Neuronal stem cell (in vitro differentiated cells): ENCODE measurements around the gene NFIB.

ENCODE experiments used
- DNase-seq: peaks from one replicate; pipeline ENCODE4 v3.0.0-alpha.2; 2013; ENCODE audit warnings: low spot score
- H2AFZ ChIP-seq: one replicate; pipeline ENCODE4 v1.6.1; 2013; ENCODE audit warnings: mild to moderate bottlenecking, low read length, inconsistent platforms
- H2AK5ac ChIP-seq: 2 replicates; pipeline ENCODE4 v1.6.1; 2013; ENCODE audit warnings: low read depth, mild to moderate bottlenecking, inconsistent platforms, low read length, moderate library complexity, mixed read lengths
- H2BK120ac ChIP-seq: 2 replicates; pipeline ENCODE4 v1.6.1; 2013; ENCODE audit warnings: low read depth, mild to moderate bottlenecking, inconsistent platforms, low read length, moderate library complexity, mixed read lengths
- H2BK12ac ChIP-seq: one replicate; pipeline ENCODE4 v1.6.1; 2013; ENCODE audit warnings: low read length, inconsistent platforms
- H2BK15ac ChIP-seq: 2 replicates; pipeline ENCODE4 v1.6.1; 2013; ENCODE audit warnings: mild to moderate bottlenecking, low read length, inconsistent platforms, mixed read lengths
- H2BK5ac ChIP-seq: one replicate; pipeline ENCODE4 v1.6.1; 2013; ENCODE audit warnings: inconsistent platforms, mild to moderate bottlenecking, low read length, moderate library complexity
- H3K14ac ChIP-seq: one replicate; pipeline ENCODE4 v1.6.1; 2013; ENCODE audit warnings: low read length, inconsistent platforms
- H3K18ac ChIP-seq: 2 replicates; pipeline ENCODE4 v1.6.1; 2013; ENCODE audit warnings: low read length, inconsistent platforms
- H3K23ac ChIP-seq: 2 replicates; pipeline ENCODE4 v1.6.1; 2013; ENCODE audit warnings: low read depth, mild to moderate bottlenecking, mixed read lengths, low read length, inconsistent platforms; ENCODE audit not compliant: poor library complexity
- H3K27ac ChIP-seq: replicated peaks from 3 replicates; pipeline ENCODE4 v1.5.1; 2013; ENCODE audit warnings: low read length, inconsistent platforms
- H3K27me3 ChIP-seq, 3 experiments: 2 replicates each; pipeline ENCODE4 v1.6.1; 2013; ENCODE audit warnings: low read length in 3 of 3, mild to moderate bottlenecking in 2 of 3, inconsistent platforms in 1 of 3, low read depth in 1 of 3, mixed read lengths in 1 of 3, moderate library complexity in 1 of 3; ENCODE audit not compliant: control insufficient read depth in 3 of 3, insufficient read depth in 3 of 3
- H3K36me3 ChIP-seq, 2 donors: replicated peaks in 1 of 2; 2 replicates each; pipeline ENCODE4 v1.6.1; 2013; ENCODE audit warnings: low read length in 2 of 2; ENCODE audit not compliant: control insufficient read depth in 2 of 2, insufficient read depth in 2 of 2
- H3K4ac ChIP-seq: 2 replicates; pipeline ENCODE4 v1.6.1; 2013; ENCODE audit warnings: inconsistent platforms, mild to moderate bottlenecking, low read length, moderate library complexity
- H3K4me1 ChIP-seq, 2 donors: 1 replicate in 1 of 2; 2 replicates in 1 of 2; pipeline ENCODE4 v1.6.1; 2013; ENCODE audit warnings: low read length in 2 of 2, low read depth in 1 of 2; ENCODE audit not compliant: control insufficient read depth in 2 of 2, insufficient read depth in 1 of 2
- H3K4me2 ChIP-seq: one replicate; pipeline ENCODE4 v1.6.1; 2013; ENCODE audit warnings: mild to moderate bottlenecking, low read length, inconsistent platforms; ENCODE audit not compliant: insufficient read depth, poor library complexity, severe bottlenecking
- H3K4me3 ChIP-seq, 2 donors: 2 replicates each; pipeline ENCODE4 v1.5.1; 2013; ENCODE audit warnings: low read length in 2 of 2, mild to moderate bottlenecking in 2 of 2, inconsistent platforms in 1 of 2, moderate library complexity in 1 of 2
- H3K79me1 ChIP-seq: one replicate; pipeline ENCODE4 v1.6.1; 2013; ENCODE audit warnings: low read depth, mild to moderate bottlenecking, inconsistent platforms, low read length, moderate library complexity
- H3K9ac ChIP-seq: one replicate; pipeline ENCODE4 v1.6.1; 2013; ENCODE audit warnings: mild to moderate bottlenecking, low read depth, low read length, inconsistent platforms; ENCODE audit not compliant: poor library complexity
- H3K9me3 ChIP-seq, 2 donors: replicated peaks in 1 of 2; 2 replicates each; pipeline versions ENCODE3 to v1.6.1; 2013; ENCODE audit warnings: low read length in 2 of 2, mild to moderate bottlenecking in 2 of 2, inconsistent platforms in 1 of 2, low read depth in 1 of 2, mixed read lengths in 1 of 2, moderate library complexity in 1 of 2; ENCODE audit not compliant: control insufficient read depth in 2 of 2, insufficient read depth in 1 of 2
- H4K8ac ChIP-seq: one replicate; pipeline ENCODE4 v1.6.1; 2013; ENCODE audit warnings: low read depth, mild to moderate bottlenecking, inconsistent platforms, low read length, moderate library complexity
- H4K91ac ChIP-seq: one replicate; pipeline ENCODE4 v1.6.1; 2013; ENCODE audit warnings: low read length, low read depth, mild to moderate bottlenecking, inconsistent platforms; ENCODE audit not compliant: poor library complexity
- WGBS, 2 donors: extraction: QIAGEN DNeasy Blood & Tissue Kit; methylation state at CpG; one replicate each; pipeline ENCODE4 v1.1.7; 2013; ENCODE audit warnings: missing lambda C conversion rate in 2 of 2, mixed read lengths in 1 of 2; ENCODE audit not compliant: insufficient read length in 2 of 2, insufficient replicate concordance in 1 of 2; ENCODE audit errors: extremely low coverage in 2 of 2; 5-methylcytosine and 5-hydroxymethylcytosine counted together

NFIB gene

GRCh38 chr9:14303521-14303920 lies 10.4 kb downstream of the NFIB start:
- Histone ChIP-seq H3K9me3 (peaks cover 0 to 2% of the 10 kb centered on the region in 2 donors), H3K4me2 (no peak overlapping the region), H2AK5ac (no peak overlapping the region), H3K79me1 (peaks cover 2% of the 10 kb centered on the region), H3K4ac (no peak overlapping the region), H2BK15ac (no peak overlapping the region), H4K8ac (no peak overlapping the region), H3K9ac (no peak overlapping the region), H3K36me3 (no peaks in the 10 kb centered on the region), H2BK120ac (no peak overlapping the region), H2BK12ac (no peak overlapping the region), H3K4me3 (no peak overlapping the region), H2AFZ (no peak overlapping the region), H3K4me1 (peaks cover 0 to 3% of the 10 kb centered on the region in 2 donors), H3K18ac (no peak overlapping the region), H3K14ac (no peak overlapping the region), H3K27ac (no peak overlapping the region), H3K23ac (no peak overlapping the region), H3K27me3 (peaks cover 0 to 63% (median 0%) of the 10 kb centered on the region in 3 experiments), H2BK5ac (no peak overlapping the region), H4K91ac (no peak overlapping the region)
- WGBS, 2 donors = no CpG with 5 or more reads among the region's 9 CpGs
- no peak for DNase-seq

- Histone ChIP-seq H3K4me2 (no peak overlapping the region), H2AFZ (no peak overlapping the region), H2BK5ac (no peak overlapping the region), H3K27ac (no peak overlapping the region), H3K4me1 (peaks cover 0 to 5% of the 10 kb centered on the region in 2 donors), H3K4ac (no peak overlapping the region), H3K14ac (no peak overlapping the region), H3K23ac (no peak overlapping the region), H2BK15ac (no peak overlapping the region), H3K79me1 (peaks cover 2% of the 10 kb centered on the region), H3K27me3 (peaks cover 0 to 63% (median 0%) of the 10 kb centered on the region in 3 experiments), H3K36me3 (no peaks in the 10 kb centered on the region), H2AK5ac (no peak overlapping the region), H2BK12ac (no peak overlapping the region), H3K18ac (no peak overlapping the region), H3K4me3 (no peak overlapping the region), H2BK120ac (no peak overlapping the region), H4K91ac (no peak overlapping the region), H4K8ac (no peak overlapping the region), H3K9ac (no peak overlapping the region), H3K9me3 (peaks cover 0 to 2% of the 10 kb centered on the region in 2 donors)
- DNase-seq = no peak
- no CpG with 5 or more reads among the region's 2 CpGs for WGBS, 2 donors
Observed at GRCh38 chr9:14303100-14303499, 10.8 kb downstream of the NFIB start.

- Histone ChIP-seq H4K91ac (no peak overlapping the region), H3K4ac (no peak overlapping the region), H3K27ac (no peak overlapping the region), H3K4me2 (no peak overlapping the region), H2AK5ac (no peak overlapping the region), H3K79me1 (peaks cover 2% of the 10 kb centered on the region), H3K4me1 (peaks cover 0 to 6% of the 10 kb centered on the region in 2 donors), H3K18ac (no peak overlapping the region), H3K36me3 (no peaks in the 10 kb centered on the region), H3K4me3 (no peak overlapping the region), H2BK15ac (no peak overlapping the region), H3K9ac (no peak overlapping the region), H2BK5ac (no peak overlapping the region), H3K27me3 (peaks cover 0 to 63% (median 0%) of the 10 kb centered on the region in 3 experiments), H3K14ac (no peak overlapping the region), H3K9me3 (peaks cover 0 to 2% of the 10 kb centered on the region in 2 donors), H2BK12ac (no peak overlapping the region), H3K23ac (no peak overlapping the region), H4K8ac (no peak overlapping the region), H2BK120ac (no peak overlapping the region), H2AFZ (no peak overlapping the region)
- WGBS, 2 donors = no CpG with 5 or more reads among the region's 4 CpGs
- no peak for DNase-seq
Observed at GRCh38 chr9:14302405-14302804, 11.5 kb downstream of the NFIB start.

- Histone ChIP-seq H4K91ac (no peak overlapping the region), H3K9ac (no peak overlapping the region), H3K18ac (no peak overlapping the region), H2AFZ (no peak overlapping the region), H2BK120ac (no peak overlapping the region), H3K4ac (no peak overlapping the region), H3K14ac (no peak overlapping the region), H2BK15ac (no peak overlapping the region), H3K23ac (no peak overlapping the region), H3K4me2 (no peak overlapping the region), H4K8ac (no peak overlapping the region), H3K36me3 (no peaks in the 10 kb centered on the region), H3K4me1 (peaks cover 0 to 6% of the 10 kb centered on the region in 2 donors), H2BK12ac (no peak overlapping the region), H3K27me3 (peaks cover 0 to 64% (median 0%) of the 10 kb centered on the region in 3 experiments), H3K9me3 (peaks cover 0 to under 1% of the 10 kb centered on the region in 2 donors), H2AK5ac (no peak overlapping the region), H2BK5ac (no peak overlapping the region), H3K4me3 (no peak overlapping the region), H3K79me1 (no peaks in the 10 kb centered on the region), H3K27ac (no peak overlapping the region)
- no CpG with 5 or more reads among the region's 1 CpG for WGBS, 2 donors
- DNase-seq = no peak
Observed at GRCh38 chr9:14301583-14302021, 12.3 kb downstream of the NFIB start.
